Suprapubic skin (tissue), 4 donors: ENCODE results near the gene LCP1. TPM values are rescaled to one million over a fixed set of nuclear protein-coding genes. Genes with fewer than 3 reads are reported as not detected.

Source experiments
- DNase-seq, 2 donors: peaks; one replicate each; pipeline ENCODE4 v3.0.0-alpha.2; 2019; ENCODE audit warnings: low spot score in 2 of 2
- H3K27ac ChIP-seq: fragments of 200-600 bp; sonication (generic); one replicate; pipeline ENCODE4 v1.5.1; 2019
- H3K27me3 ChIP-seq: fragments of 200-600 bp; sonication (generic); one replicate; pipeline ENCODE4 v1.5.1; 2019
- H3K36me3 ChIP-seq: fragments of 200-600 bp; sonication (generic); one replicate; pipeline ENCODE4 v1.5.1; 2019
- H3K4me1 ChIP-seq: fragments of 200-600 bp; sonication (generic); one replicate; pipeline ENCODE4 v1.5.1; 2019
- H3K4me3 ChIP-seq: fragments of 200-600 bp; sonication (generic); one replicate; pipeline ENCODE4 v1.5.1; 2019; ENCODE audit warnings: mild to moderate bottlenecking
- H3K9me3 ChIP-seq: fragments of 200-600 bp; sonication (generic); one replicate; pipeline ENCODE4 v1.5.1; 2019
- CTCF ChIP-seq, 2 donors: fragments of 200-600 bp in 1 of 2; fragments of 450-650 bp in 1 of 2; sonication (generic) in 1 of 2; IDR thresholded peaks; one replicate each; pipeline ENCODE4 v1.5.1; 2016 to 2019; ENCODE audit warnings: antibody characterized with exemption in 2 of 2, mild to moderate bottlenecking in 1 of 2, moderate library complexity in 1 of 2
- EP300 ChIP-seq: sonication (generic); formaldehyde crosslinking; IDR thresholded peaks from one replicate; pipeline ENCODE4 v1.6.1; 2017; ENCODE audit warnings: antibody characterized with exemption
- POLR2A ChIP-seq, 2 donors: fragments of 450-650 bp; IDR thresholded peaks; one replicate each; pipeline ENCODE4 v1.6.1; 2017; ENCODE audit warnings: antibody characterized with exemption in 2 of 2, mild to moderate bottlenecking in 2 of 2, moderate library complexity in 2 of 2
- POLR2AphosphoS5 ChIP-seq, 3 donors: sonication (generic); formaldehyde crosslinking; IDR thresholded peaks; one replicate each; pipeline ENCODE4 v1.6.1; 2017; ENCODE audit warnings: antibody characterized with exemption in 3 of 3
- WGBS: methylation state at CpG from one replicate; pipeline ENCODE4 v1.1.5; 2018; 5-methylcytosine and 5-hydroxymethylcytosine counted together
- total RNA-seq, 4 donors: library from RNA; depleted of rRNA; stranded (reverse); fragments of >200 nt; gene quantifications; one replicate each; pipeline ENCODE4 v1.1.0, GENCODE V29; 2016

LCP1 gene
- total RNA-seq, 4 donors from 2014 or later = 16.1 to 50.2 (median 27.4) TPM

DNA sequence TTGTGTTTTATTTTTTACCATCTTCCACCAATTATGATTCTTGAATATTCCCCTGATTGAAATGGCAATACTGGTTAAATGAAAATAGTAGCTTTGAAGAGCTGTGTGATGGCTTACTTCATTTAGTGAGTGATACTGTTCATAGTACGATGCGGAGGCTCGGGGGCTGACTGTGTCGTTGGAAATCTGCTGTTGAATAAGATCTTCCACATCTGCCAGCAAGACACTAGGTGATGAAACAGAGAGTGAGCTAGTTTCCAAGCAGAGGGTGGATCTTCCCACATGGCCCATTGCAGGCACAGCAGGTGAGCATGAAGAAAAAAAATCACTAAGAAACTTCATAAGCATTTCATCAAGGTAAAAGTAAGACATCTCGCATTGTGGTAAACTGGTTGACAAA is 99.7 kb downstream of the LCP1 start:
- 96% methylated on average over 5 of the region's 5 CpGs for WGBS
- no peak overlapping the region for H3K4me3 ChIP-seq

DNA sequence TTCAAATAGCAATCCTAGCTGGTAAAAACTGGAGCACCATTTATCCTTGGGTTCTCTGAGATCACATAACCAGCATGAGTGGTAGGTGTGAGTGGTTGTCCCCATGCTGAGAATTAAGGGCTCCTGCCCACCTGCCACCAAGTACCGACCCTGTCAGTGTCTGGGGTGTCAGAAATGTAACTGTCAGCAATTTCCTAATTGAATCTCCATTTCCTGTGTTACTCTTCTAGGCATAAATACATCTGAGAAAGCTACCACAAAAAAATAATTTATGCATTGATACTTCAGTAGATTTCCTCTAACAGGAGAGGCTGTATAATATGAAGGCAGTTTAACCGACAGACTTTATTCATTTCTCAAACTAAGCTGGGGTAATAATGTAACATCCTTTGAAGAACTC is 102.2 kb downstream of the LCP1 start:
- Histone ChIP-seq H3K4me1 (no peaks in the 10 kb centered on the region), H3K27ac (no peak overlapping the region), H3K27me3 (no peaks in the 10 kb centered on the region), H3K9me3 (no peaks in the 10 kb centered on the region), H3K4me3 (no peak overlapping the region), H3K36me3 (no peaks in the 10 kb centered on the region)
- DNase-seq = no peak
- 68% methylated on average over 2 of the region's 2 CpGs for WGBS
- no peak for TF ChIP-seq EP300
- no peak for TF ChIP-seq POLR2AphosphoS5 (IDR thresholded peaks at IDR 0.05)
- TF ChIP-seq CTCF (IDR thresholded peaks at IDR 0.05) = no peak
- TF ChIP-seq POLR2A (IDR thresholded peaks at IDR 0.05) = no peak

More for the DNA sequence above, 99.7 kb downstream of the LCP1 start:
- TF ChIP-seq POLR2A (IDR thresholded peaks at IDR 0.05) = no peak
- no peak for TF ChIP-seq CTCF (IDR thresholded peaks at IDR 0.05)
- no peak for TF ChIP-seq POLR2AphosphoS5 (IDR thresholded peaks at IDR 0.05)
- no peak for TF ChIP-seq EP300
- no peaks in the 10 kb centered on the region for H3K36me3 ChIP-seq
- no peaks in the 10 kb centered on the region for H3K4me1 ChIP-seq
- no peak for DNase-seq
- H3K27me3 ChIP-seq = no peaks in the 10 kb centered on the region
- H3K9me3 ChIP-seq = no peaks in the 10 kb centered on the region
- no peak overlapping the region for H3K27ac ChIP-seq

DNA sequence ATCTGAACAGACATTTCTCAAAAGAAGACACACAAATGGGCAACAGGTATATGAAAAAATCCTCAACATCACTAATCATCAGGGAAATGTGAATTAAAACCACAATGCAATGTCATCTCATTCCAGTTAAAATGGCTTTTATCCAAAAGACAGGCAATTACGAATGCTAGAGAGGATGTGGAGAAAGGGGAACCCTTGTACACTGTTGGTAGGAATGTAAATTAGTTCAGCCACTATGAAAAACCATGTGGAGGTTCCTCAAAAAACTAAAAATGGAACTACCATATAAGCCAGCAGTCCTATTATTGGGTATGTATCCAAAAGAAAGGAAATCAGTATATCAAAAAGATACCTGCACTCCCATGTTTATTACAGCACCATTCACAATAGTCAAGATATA is 104.7 kb downstream of the LCP1 start:
- WGBS = 52% methylated on average over 1 of the region's 1 CpG

DNA sequence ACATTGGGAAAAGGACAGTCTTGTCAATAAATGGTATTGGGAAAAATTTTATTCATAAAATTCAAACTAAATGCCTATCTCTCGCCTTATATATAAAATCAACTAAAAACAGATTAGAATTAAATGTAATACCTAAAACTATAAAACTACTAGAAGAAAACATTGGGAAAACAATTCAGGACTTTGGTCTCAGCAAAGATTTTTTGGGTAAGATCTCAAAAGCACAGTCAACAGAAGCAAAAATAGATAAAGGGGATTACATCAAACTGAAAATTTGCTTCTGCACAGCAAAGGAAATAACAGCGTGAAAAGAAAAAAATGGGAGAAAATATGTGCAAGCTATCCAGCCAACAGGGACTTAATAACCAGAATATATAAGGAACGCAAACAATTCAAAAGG is 105.2 kb downstream of the LCP1 start:
- H3K4me1 ChIP-seq = no peaks in the 10 kb centered on the region
- H3K27me3 ChIP-seq = no peaks in the 10 kb centered on the region
- TF ChIP-seq EP300 (no peak), CTCF (IDR thresholded peaks at IDR 0.05) (no peak), POLR2AphosphoS5 (IDR thresholded peaks at IDR 0.05) (no peak), POLR2A (IDR thresholded peaks at IDR 0.05) (no peak)
- no peak for DNase-seq
- no peaks in the 10 kb centered on the region for H3K9me3 ChIP-seq
- WGBS = 90% methylated on average over 3 of the region's 3 CpGs
- H3K4me3 ChIP-seq = no peak overlapping the region
- no peak overlapping the region for H3K27ac ChIP-seq
- no peaks in the 10 kb centered on the region for H3K36me3 ChIP-seq

More for the DNA sequence above, 104.7 kb downstream of the LCP1 start:
- H3K27me3 ChIP-seq = no peaks in the 10 kb centered on the region
- H3K27ac ChIP-seq = no peak overlapping the region
- no peaks in the 10 kb centered on the region for H3K36me3 ChIP-seq
- DNase-seq = no peak
- no peaks in the 10 kb centered on the region for H3K4me1 ChIP-seq
- no peaks in the 10 kb centered on the region for H3K9me3 ChIP-seq
- no peak overlapping the region for H3K4me3 ChIP-seq
- TF ChIP-seq EP300 = no peak
- no peak for TF ChIP-seq CTCF (IDR thresholded peaks at IDR 0.05)
- no peak for TF ChIP-seq POLR2AphosphoS5 (IDR thresholded peaks at IDR 0.05)
- TF ChIP-seq POLR2A (IDR thresholded peaks at IDR 0.05) = no peak

Other genes starting within 250 kb of the LCP1 start
- 10 to 100 TPM; 18.8 to 40.6 (median 34.7) TPM for gene ZC3H13, start 129.4 kb downstream of the LCP1 start, total RNA-seq
- 1 to 10 TPM in 1 of 4 donors, under 1 TPM in 1, not detected in 2; 0.38 to 1.1 TPM for gene CPB2, start 77.1 kb downstream of the LCP1 start, total RNA-seq
- gene LRRC63, start 29.8 kb upstream of the LCP1 start, total RNA-seq = not detected
- 1 to 10 TPM in 3 of 4 donors, under 1 TPM in 1; 0.57 to 3.9 (median 2.5) TPM for gene RUBCNL, start 205.1 kb upstream of the LCP1 start, total RNA-seq